Stimulated activated CD4-positive, alpha-beta T cell treated with anti-CD3 and anti-CD28 coated beads, Interleukin-12 subunit alpha, Interleukin-12 subunit beta, amount 100 ng/mL, for 48 hours (primary cell): Measurements from ENCODE around the gene OR5K2.

Experiments used
- DNase-seq, 3 donors: peaks; one replicate each; pipeline ENCODE4 v3.0.0-alpha.2; 2020; ENCODE audit warnings: low read depth in 2 of 3, low spot score in 1 of 3

Gene OR5K2

GRCh38 chr3:98497381-98497780 is at the start of gene OR5K2:
OR5K2 (plus strand) TSS chr3:98497681; CDS start chr3:98497681, 0 bp downstream.
- no peak for DNase-seq

DNA sequence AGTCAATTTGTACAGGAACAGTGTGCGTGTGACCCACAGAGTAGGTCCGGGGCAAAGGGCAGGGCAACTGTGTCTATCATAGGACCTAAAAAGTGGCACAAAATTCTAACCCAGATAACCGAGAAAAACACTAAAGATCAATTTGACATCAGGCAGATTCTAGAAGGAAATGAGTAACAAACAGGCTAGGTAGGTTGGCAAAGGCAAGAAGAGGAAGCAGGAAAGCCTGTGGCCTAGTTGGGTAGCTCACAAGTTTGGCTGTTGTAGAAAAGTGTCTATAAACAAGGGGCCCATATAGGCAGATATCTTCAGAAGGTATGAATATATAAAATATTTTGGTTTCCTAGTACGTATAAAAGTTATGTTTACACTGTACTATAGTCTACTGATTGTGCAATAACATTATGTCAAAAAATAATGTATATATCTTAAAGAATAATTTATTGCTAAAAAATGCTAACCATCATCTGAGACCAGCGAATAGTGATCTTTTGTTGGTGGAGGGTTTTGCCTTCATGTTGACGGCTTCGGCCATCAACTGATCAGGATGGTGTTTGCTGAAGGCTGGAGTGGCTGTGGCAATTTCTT is 47.8 kb upstream of the OR5K2 start:
- DNase-seq, result no peak

GRCh38 chr3:98450372-98450771 is 47.1 kb upstream of the OR5K2 start:
- DNase-seq, result no peak

- no peak for DNase-seq
These were observed 43.7 kb upstream of the OR5K2 start for GRCh38 chr3:98453827-98454226.

DNA sequence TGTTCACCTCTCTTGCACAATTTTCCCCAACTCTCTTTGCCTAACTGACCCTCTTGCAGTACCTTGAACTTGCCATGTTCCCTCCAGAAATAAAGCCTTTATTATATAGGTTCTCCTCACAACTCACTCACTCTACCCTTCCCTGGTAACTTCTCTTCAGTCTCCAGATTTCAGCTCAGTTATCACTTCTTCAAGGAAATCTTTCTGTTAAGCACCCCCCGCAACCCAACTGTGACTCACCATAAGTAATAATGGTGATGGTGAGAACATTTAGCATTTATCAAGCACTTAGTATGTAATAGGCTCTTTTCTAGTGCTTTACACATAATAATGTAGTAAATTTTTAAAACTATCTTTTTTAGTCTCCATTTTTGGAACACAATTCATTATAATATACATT is 42.6 kb upstream of the OR5K2 start:
- no peak for DNase-seq

DNA sequence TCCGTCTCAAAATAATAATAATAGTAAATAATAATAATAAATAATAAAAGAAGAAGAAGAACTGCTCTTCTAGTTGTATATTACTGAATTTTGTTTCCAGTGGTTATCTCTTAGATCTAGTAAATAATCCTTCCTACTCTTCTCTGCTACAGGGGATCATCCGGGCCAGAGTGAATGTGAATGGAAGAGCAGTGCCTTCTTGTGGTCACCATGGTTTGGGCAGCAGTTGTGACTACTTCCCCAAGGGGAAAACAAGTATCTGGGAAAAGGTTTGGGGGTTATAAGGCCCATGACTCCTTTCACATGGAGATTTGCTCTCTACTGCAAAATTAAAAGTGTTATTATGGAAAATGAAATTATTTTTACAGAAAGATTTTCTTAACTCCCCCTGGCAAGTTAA is 39.9 kb upstream of the OR5K2 start:
- DNase-seq, result no peak

GRCh38 chr3:98460220-98460619 is 37.3 kb upstream of the OR5K2 start:
- DNase-seq, result no peak

DNA sequence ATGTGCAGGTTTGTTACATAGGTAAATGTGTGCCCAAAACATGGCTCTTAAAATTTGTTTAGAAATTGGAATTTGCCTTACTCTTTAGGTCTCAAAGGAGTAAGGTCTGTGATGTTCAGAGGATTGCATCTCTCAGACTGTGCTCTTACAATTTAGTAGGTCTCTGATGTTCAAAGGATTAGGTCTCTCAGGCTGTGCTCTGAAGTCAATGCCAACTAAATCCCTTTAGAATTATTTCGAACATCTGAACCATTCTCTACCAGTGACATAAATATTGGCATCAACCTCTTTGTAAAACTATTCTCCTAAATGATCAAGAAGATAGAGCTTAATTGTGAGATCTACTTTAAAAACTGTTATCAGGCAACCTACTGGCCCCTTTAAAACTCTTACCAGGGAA is 34.6 kb upstream of the OR5K2 start, which contains the start of gene OR5K1:
Gene OR5K1, plus strand, starts transcription at position 301 of the 400 bp plus-strand sequence. CDS start 6,376 bp downstream, outside the sequence.
- DNase-seq, result no peak

DNA sequence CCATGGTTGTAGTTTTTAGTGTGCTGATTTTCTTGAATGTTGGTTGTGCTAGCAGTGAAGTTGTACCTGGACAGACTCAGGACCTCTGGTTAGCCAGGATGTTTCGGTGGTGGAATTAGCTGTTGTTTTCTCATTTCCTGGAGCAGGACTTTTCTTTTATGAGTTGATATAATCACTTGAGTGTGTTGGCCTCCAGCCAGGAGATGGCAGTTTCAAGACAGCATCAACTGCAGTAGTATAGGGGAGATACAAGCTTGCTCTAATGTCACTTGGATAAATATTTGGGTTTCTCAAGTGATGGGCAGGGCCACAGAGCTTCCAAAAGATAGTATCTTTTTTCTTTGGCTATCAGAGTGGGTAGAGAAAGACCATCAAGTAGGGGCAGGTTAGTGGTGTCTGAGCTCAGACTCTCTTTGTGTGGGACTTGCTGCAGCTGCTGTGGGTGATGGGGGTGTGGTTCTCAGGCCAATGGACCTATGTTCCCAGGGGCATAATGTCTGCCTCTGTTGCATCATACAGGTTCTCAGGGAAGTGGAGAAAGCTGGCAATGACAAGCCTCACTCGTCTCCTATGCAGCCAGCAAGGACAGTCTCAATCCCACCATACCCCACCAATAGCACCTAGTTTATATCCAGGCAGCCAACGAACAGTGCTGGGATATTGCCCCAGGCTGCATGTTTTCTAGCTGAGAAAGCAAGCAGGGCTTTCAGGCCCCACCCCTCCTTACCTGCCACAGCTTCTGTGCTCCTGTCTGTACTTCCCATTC is 14.6 kb upstream of the OR5K2 start:
- DNase-seq, result no peak

GRCh38 chr3:98483626-98484025 is 13.9 kb upstream of the OR5K2 start:
- no peak for DNase-seq

DNA sequence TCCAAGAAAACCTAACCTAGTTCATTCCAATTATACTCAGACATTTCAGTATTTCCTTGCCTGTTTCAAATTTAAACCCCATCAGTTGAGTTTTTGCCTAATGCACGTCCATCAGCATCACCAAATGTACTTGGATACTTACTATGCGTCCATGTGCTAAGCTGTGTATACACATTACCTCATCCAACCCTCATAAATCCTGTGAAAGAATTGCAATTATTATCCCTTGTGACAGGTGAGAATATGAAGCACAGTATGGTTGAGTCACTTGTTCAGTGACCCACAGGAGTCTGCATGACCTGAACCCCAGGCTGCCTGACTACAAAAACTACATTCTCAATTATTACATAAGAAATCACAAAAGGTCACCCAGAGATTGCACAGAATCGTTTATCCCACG is 2.5 kb downstream of the OR5K2 start:
- DNase-seq, result no peak

DNA sequence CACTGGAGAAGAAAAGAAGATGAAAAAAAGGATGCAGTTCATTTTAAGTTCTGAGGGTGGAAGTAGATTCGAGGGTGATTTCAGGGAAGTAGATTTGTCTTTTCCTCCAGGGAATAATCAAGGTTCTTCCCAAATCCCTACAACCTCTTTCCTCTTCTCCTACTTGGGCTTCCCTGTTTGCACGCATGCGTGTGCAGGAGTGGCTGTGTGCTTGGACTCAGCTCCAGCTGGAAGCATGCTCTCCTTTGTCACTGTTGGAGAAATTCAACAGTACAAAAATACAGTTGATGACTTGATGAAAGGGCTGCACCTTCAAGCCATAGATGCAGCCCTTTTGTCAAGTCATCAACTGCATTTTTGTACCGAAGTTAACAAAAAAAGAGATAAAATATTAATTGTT is 3.8 kb downstream of the OR5K2 start:
- DNase-seq, result no peak

DNA sequence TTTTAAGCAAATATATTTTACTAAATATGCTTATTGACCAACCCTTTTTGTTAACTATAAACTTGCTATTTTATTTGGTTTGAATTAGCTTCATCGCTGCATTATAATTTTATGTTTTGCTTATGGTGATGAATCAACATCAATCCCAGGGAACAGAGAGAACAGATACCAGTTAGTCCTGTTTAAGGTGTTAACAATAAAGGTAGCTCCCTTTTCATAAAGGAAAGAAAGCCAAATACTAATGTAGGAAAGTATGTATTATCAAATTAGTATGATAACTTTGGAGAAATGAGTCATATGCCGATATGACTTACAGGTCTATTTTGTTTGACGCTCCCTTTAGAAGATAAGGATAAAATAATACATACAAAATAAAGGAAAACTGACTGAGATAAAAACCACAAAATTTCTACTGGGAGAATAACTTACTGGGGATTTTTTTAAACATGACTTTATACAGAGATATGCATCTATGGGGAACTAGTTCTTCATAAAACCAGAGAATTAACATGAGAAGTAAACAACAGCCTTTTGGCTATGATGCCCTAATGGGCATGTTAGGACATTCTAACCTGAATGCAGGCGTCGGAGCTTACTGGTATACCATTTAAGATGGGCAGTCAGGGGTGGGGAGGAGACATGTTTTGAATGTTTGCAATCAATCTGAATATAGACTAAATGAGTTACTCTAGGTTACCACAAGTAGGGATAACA is 4.5 kb downstream of the OR5K2 start:
- no peak for DNase-seq

DNA sequence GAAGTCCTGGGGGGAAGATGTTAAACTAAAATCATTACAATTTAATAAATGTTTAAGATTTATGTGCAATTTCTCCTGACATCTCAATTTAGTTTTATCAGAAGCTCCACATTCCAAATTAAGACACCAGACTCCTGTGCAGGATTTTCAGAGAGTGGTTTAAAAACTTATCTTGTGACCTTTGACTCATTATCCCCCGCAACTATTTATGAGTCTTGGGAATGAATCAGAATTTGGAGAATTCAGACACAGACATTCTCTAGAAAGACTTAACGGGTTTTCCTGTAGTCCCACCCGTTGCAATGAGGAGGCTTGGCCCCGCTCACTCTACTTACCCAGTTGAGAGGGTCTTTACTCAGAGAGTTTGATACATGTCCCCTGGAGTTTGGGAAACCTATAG is 7.1 kb downstream of the OR5K2 start:
- no peak for DNase-seq

DNA sequence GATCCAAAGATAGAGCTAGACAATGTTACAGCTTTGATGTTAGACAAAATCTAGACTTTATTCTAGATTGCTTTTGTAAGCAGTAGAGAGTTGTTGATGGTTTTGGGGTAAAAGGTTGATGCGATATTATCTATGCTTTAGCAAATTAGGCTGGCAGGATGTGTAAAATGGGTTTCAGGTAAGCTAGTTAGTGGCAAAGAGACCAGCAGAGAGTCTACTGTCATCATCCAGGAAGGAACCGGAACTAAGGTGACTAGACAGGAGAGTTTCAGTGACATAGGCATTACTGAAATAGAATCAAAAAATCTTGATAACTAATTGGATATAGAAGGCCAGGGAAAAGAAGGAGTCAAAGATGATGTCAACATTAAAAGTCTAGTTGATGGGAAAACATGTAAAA is 11.1 kb downstream of the OR5K2 start:
- no peak for DNase-seq

GRCh38 chr3:98512576-98512975 is 15.1 kb downstream of the OR5K2 start:
- DNase-seq, result no peak

GRCh38 chr3:98513091-98513511 is 15.6 kb downstream of the OR5K2 start:
- no peak for DNase-seq

DNA sequence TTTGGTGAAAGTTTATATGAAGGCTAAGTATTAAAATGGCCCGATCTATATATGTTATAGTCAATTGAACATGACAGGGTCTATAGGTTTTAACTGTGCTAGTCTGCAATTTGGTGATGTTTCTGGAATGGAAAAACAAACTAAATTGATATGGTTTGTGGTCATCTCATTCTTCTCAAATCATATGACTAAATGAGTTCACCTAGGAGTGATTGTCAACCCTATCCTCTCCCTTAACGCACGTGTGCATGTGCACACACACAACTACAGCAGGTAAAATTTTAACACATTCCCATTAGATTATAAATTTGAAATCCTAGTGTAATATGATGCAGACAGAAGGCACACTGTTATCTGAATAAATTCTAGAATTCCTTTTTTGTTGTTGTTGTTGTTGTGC is 16.3 kb downstream of the OR5K2 start:
- DNase-seq, result no peak

GRCh38 chr3:98514948-98515347 is 17.5 kb downstream of the OR5K2 start:
- DNase-seq, result no peak

GRCh38 chr3:98518816-98519215 is 21.3 kb downstream of the OR5K2 start:
- DNase-seq, result no peak

- DNase-seq, result no peak
These were observed 21.9 kb downstream of the OR5K2 start for GRCh38 chr3:98519351-98519750.

- peak; percentile 46 to 49 (median 47) for DNase-seq
These were observed 24.5 kb downstream of the OR5K2 start for GRCh38 chr3:98521897-98522543.
